Measurements from ENCODE around the gene RPTOR.

The RPTOR gene

DNA sequence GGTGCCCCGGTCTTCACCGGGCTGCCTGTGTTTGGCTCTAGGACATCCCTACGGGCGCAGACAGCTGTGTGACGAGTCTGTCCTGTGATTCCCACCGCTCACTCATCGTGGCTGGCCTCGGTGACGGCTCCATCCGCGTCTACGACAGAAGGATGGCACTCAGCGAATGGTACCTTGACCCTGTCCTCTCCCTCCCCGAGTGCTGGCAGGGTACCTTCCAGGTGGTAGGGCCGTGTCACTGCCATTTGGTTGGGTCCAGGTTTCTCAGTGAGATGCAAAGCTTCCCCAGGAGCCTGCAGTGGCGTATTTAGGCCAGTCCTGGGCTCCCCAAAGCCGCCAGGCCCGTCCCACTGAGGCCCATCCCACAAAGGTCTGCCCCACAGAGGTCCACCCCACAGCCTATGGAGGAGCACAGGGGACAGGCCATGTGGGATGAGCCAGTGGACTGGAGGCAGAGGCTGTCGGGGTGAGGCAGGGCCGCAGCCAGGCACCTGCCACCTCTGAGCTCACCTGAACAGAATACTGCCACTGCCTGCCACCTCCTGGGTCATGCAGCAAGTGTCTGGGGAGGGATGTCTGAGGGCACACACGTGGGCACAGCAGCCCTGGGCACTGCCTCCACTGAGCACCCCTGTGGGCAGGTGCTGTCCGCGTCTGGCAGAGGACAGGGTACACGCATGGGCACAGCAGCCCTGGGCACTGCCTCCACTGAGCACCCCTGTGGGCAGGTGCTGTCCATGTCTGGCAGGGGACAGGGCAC is 415.6 kb downstream of the RPTOR start:
- TF ChIP-seq, protein P1, sequence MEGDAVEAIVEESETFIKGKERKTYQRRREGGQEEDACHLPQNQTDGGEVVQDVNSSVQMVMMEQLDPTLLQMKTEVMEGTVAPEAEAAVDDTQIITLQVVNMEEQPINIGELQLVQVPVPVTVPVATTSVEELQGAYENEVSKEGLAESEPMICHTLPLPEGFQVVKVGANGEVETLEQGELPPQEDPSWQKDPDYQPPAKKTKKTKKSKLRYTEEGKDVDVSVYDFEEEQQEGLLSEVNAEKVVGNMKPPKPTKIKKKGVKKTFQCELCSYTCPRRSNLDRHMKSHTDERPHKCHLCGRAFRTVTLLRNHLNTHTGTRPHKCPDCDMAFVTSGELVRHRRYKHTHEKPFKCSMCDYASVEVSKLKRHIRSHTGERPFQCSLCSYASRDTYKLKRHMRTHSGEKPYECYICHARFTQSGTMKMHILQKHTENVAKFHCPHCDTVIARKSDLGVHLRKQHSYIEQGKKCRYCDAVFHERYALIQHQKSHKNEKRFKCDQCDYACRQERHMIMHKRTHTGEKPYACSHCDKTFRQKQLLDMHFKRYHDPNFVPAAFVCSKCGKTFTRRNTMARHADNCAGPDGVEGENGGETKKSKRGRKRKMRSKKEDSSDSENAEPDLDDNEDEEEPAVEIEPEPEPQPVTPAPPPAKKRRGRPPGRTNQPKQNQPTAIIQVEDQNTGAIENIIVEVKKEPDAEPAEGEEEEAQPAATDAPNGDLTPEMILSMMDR (IDR thresholded peaks at IDR 0.05; ENCODE audit: extremely low read depth, missing control alignments) = no peak
- DNase-seq (ENCODE audit: low spot score) = no peak

DNA sequence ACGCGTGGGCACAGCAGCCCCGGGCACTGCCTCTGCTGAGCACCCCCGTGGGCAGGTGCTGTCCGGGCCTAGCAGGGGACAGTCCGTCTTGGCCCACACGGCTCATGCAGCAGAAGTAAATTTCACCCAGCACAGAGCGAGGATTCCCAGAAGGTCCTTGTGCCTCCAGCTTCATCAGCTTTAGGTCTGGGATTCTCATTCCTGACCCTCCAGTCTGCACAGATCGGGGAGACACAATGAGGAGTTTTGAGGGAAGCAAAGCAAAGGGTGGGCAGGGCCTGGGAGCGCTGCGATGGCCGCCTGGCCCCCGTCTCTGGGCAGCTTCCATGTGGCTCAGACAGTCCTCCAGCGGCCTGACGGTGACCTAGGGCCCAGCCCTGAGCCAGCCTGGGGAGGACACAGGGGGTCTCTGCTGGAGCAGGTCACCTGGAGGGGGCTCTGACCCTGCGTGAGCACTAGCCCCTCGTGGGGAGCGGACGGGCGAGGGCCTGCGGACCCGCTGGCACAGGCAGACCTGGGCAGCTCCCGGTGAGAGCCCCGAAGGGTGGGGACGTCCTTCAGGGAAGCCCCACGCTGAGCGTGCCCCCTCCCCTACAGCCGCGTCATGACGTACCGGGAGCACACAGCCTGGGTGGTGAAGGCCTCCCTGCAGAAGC is 416.3 kb downstream of the RPTOR start:
- no peak for DNase-seq (ENCODE audit: low spot score)
- TF ChIP-seq, protein P1 (IDR thresholded peaks at IDR 0.05; ENCODE audit: extremely low read depth, missing control alignments) = no peak

DNA sequence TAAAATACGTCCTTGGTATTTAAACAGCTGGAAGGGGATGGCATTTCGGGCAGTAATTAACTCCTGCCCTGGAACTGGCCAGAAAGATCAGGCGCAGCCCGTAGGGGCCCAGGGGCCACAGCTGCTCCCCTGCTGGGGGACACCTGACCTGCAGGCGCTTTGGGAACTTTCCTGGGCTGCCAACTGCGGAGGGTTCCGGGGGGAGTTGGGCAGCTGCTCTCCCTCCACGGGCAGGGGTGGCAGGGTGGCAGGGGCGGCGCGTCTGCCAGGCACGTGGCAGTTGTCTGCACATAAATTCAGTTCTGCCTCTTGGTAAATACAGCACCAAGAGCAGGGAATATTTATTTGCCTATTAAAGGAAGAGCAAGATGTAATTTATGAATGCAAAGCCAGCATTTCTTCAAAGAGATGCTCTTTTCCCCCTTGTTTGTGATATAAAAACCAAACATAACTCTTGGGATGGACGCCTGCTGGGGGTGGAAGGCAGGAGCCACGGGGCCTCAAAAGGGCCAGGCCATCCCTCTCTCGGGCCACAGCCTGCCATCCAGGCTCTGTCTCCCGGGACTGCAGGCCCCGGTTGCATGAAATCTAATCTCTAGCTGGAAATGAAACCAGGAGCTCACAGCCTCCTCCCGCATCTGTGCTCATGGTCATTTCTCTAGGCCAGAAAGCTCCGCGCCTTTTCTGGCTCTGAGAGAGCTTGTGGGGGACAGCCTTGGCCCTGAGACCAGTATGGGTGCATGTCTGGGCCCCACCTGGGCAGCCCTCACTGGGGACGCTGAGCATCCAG is 417.1 kb downstream of the RPTOR start:
- TF ChIP-seq, protein P1 (IDR thresholded peaks at IDR 0.05; ENCODE audit: extremely low read depth, missing control alignments) = no peak
- no peak for DNase-seq (ENCODE audit: low spot score)

DNA sequence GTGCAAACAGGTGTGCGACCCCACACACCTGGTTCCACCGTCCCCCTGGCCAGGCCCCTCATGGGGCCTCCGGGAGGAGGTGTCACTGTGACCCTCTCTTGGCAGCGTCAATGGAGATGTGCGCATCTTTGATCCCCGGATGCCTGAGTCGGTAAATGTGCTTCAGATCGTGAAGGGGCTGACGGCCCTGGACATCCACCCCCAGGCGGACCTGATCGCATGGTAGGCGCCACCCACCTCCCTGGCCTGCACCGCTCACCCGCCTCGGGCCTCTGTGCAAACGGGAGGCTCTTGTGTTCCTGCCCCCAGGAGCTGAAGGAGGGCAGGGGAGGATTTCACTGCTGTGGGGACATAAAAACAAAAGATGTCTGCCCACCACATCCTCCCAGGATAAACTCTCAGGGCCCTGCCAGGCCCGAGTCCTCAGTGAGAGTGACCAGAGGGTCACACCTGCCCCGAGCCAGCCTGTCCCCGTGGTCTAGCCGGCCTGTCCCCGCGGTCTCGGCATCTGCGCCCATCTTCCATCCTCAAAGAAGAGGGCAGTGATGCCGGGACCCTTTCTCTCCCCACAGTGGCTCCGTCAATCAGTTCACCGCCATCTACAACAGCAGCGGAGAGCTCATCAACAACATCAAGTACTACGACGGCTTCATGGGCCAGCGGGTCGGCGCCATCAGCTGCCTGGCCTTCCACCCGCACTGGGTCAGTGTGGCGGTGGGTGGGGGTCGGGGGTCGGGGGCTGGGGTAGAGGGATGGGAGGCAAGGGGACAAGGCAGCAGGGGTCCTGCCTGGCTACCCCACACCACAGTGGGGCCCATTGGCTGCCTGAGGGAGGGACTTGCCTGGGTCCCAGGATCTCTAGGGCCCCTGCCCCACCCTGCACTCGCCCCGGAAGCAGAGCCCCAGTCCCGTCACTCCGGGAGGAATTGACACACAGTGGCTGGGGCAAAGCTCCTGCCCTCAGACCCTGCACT is 418.0 kb downstream of the RPTOR start:
- TF ChIP-seq, protein P1 (IDR thresholded peaks at IDR 0.05; ENCODE audit: extremely low read depth, missing control alignments) = no peak
- DNase-seq (ENCODE audit: low spot score) = no peak

DNA sequence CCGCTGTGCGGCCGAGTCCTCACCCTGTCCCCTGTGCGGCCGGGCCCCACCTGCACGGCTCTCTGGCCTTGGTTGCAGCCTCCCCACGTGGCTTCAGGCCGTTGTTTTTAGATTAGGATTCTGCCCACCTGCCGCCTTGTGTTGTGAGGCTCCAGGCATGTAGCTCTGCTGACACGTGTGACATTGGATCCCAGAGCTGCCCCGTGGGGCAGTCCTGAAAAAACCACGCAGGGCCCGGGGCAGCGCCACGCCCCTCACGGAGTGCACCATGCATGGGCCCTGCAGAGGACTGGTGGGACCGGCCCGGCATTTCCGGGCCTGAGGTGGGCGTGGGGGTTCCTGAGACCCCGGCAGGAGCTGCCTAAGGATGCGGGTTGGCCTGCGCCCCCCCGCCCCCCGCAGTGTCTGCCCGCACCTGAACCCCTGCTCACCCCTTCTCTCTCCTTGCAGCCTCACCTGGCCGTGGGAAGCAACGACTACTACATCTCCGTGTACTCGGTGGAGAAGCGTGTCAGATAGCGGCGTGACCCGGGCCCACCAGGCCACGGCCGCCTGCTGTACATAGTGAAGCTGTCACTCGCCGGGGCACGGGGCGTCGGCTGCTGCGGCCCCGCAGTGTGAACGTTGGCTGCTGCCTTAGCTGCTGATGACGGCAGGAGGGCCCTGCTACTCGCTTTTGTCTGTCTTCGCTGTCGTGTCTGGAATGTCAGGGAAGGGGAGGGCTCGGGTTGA is 419.3 kb downstream of the RPTOR start:
- DNase-seq (ENCODE audit: low spot score) = no peak
- TF ChIP-seq, protein P1 (IDR thresholded peaks at IDR 0.05; ENCODE audit: extremely low read depth, missing control alignments) = no peak

DNA sequence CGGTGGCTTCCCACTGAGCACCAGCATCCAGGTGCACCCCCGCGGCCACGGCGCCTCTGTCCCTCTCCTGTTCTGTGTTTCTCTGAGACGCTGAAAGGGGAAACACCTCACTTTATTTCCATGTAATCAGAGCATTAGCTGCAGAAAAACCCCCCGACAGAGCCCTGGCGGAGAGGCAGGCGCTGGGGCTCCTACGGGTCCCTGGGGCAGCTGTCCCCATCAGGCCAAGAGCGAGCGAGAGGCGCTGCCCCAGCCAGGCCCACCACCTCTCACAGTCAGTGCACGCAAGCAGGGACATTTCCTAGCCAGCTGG is 419.9 kb downstream of the RPTOR start:
- TF ChIP-seq, protein P1 (IDR thresholded peaks at IDR 0.05; ENCODE audit: extremely low read depth, missing control alignments) = no peak
- DNase-seq (ENCODE audit: low spot score) = no peak

Data from GM20000 (cell line).